Measurements from ENCODE around the gene PPP1R2.

Gene PPP1R2

DNA sequence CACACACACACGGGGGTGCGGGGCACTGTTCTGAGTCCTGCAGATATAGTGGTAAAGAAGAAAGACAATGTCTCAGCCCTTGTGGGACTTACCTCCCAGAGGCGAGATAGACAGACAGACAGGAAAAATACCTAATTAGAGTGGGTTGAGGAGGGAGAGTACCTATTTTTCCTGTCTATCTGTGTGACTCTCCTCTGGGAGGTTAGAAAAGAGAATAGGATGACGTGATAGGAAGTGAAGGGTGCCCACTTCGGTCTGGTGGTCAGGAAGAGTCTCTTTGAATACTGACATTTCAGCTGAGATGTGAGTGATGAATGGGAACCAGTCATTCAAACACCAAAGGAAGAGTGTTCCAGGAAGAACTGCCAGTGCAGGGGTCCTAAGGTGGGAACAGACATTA, 44.7 kb upstream of the PPP1R2 start:
- TF ChIP-seq MAX (IDR thresholded peaks at IDR 0.05) (no peak), ZBTB7A (IDR thresholded peaks at IDR 0.05; ENCODE audit: low read depth) (no peak), RAD21 (IDR thresholded peaks at IDR 0.05; ENCODE audit: low read depth) (no peak), YY1 (IDR thresholded peaks at IDR 0.05; ENCODE audit: low read depth) (no peak), TEAD4 (IDR thresholded peaks at IDR 0.05) (no peak), EP300 (IDR thresholded peaks at IDR 0.05; ENCODE audit: borderline replicate concordance) (no peak), EGR1 (IDR thresholded peaks at IDR 0.05) (no peak), FOXM1 (IDR thresholded peaks at IDR 0.05; ENCODE audit: borderline replicate concordance, low read depth) (no peak), CEBPB (IDR thresholded peaks at IDR 0.05) (no peak), TCF12 (IDR thresholded peaks at IDR 0.05; ENCODE audit: low read depth) (no peak), REST (IDR thresholded peaks at IDR 0.05; ENCODE audit: low read depth) (no peak), TAF1 (IDR thresholded peaks at IDR 0.05; ENCODE audit: low read depth) (no peak), CREB1 (IDR thresholded peaks at IDR 0.05; ENCODE audit: low read depth) (no peak), NFIC (IDR thresholded peaks at IDR 0.05) (no peak), USF1 (IDR thresholded peaks at IDR 0.05) (no peak)

GRCh38 chr3:195587406-195587805, 44.3 kb upstream of the PPP1R2 start:
- TF ChIP-seq REST (IDR thresholded peaks at IDR 0.05; ENCODE audit: low read depth) (no peak), ZBTB7A (IDR thresholded peaks at IDR 0.05; ENCODE audit: low read depth) (no peak), CEBPB (IDR thresholded peaks at IDR 0.05) (no peak), FOXM1 (IDR thresholded peaks at IDR 0.05; ENCODE audit: borderline replicate concordance, low read depth) (no peak), MAX (IDR thresholded peaks at IDR 0.05) (no peak), USF1 (IDR thresholded peaks at IDR 0.05) (no peak), TCF12 (IDR thresholded peaks at IDR 0.05; ENCODE audit: low read depth) (no peak), TEAD4 (IDR thresholded peaks at IDR 0.05) (no peak), YY1 (IDR thresholded peaks at IDR 0.05; ENCODE audit: low read depth) (no peak), EGR1 (IDR thresholded peaks at IDR 0.05) (no peak), TAF1 (IDR thresholded peaks at IDR 0.05; ENCODE audit: low read depth) (no peak), RAD21 (IDR thresholded peaks at IDR 0.05; ENCODE audit: low read depth) (no peak), CREB1 (IDR thresholded peaks at IDR 0.05; ENCODE audit: low read depth) (no peak), EP300 (IDR thresholded peaks at IDR 0.05; ENCODE audit: borderline replicate concordance) (no peak), NFIC (IDR thresholded peaks at IDR 0.05) (no peak)

DNA sequence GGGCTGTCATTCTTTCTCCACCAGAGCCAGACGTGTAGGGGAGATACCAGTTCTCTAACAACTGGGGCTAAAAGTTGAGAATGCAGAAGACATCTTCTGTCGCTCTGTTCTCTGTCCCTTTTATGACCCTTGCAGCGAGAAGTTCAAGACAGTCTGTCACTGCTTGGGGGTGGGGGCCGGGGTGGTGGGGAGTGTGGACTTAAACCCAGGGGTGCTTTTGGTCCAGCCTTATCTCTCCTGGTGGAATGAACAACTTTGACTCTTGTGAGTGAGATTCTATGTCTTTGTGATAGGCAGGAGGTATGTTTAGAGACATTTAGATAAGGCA, 41.4 kb upstream of the PPP1R2 start:
- TF ChIP-seq TCF12 (IDR thresholded peaks at IDR 0.05; ENCODE audit: low read depth) (no peak), EGR1 (IDR thresholded peaks at IDR 0.05) (no peak), EP300 (IDR thresholded peaks at IDR 0.05; ENCODE audit: borderline replicate concordance) (no peak), USF1 (IDR thresholded peaks at IDR 0.05) (no peak), NFIC (IDR thresholded peaks at IDR 0.05) (no peak), CEBPB (IDR thresholded peaks at IDR 0.05) (no peak), FOXM1 (IDR thresholded peaks at IDR 0.05; ENCODE audit: borderline replicate concordance, low read depth) (no peak), YY1 (IDR thresholded peaks at IDR 0.05; ENCODE audit: low read depth) (no peak), TEAD4 (IDR thresholded peaks at IDR 0.05) (no peak), RAD21 (IDR thresholded peaks at IDR 0.05; ENCODE audit: low read depth) (no peak), MAX (IDR thresholded peaks at IDR 0.05) (no peak), REST (IDR thresholded peaks at IDR 0.05; ENCODE audit: low read depth) (no peak), ZBTB7A (IDR thresholded peaks at IDR 0.05; ENCODE audit: low read depth) (no peak), CREB1 (IDR thresholded peaks at IDR 0.05; ENCODE audit: low read depth) (no peak), TAF1 (IDR thresholded peaks at IDR 0.05; ENCODE audit: low read depth) (no peak)
